ENCODE data around the gene EZH1.

EZH1 gene

GRCh38 chr17:42720996-42721583 lies 23.8 kb downstream of the EZH1 start:
- no peak for DNase-seq (ENCODE audit: low read depth in 3 of 3, low spot score in 1 of 3)

GRCh38 chr17:42709561-42709960 lies 35.3 kb downstream of the EZH1 start:
- no peak for DNase-seq (ENCODE audit: low read depth in 3 of 3, low spot score in 1 of 3)

GRCh38 chr17:42708588-42708987 lies 36.3 kb downstream of the EZH1 start:
- DNase-seq (ENCODE audit: low read depth in 3 of 3, low spot score in 1 of 3), result no peak

- no peak for DNase-seq (ENCODE audit: low read depth in 3 of 3, low spot score in 1 of 3)
These were observed 38.1 kb downstream of the EZH1 start for GRCh38 chr17:42706732-42707131.

- no peak for DNase-seq (ENCODE audit: low read depth in 3 of 3, low spot score in 1 of 3)
These were observed 39.9 kb downstream of the EZH1 start for GRCh38 chr17:42704837-42705494.

GRCh38 chr17:42704490-42704836 lies 40.4 kb downstream of the EZH1 start:
- DNase-seq (ENCODE audit: low read depth in 3 of 3, low spot score in 1 of 3), result no peak

GRCh38 chr17:42702446-42702845 lies 42.4 kb downstream of the EZH1 start:
- no peak for DNase-seq (ENCODE audit: low read depth in 3 of 3, low spot score in 1 of 3)

GRCh38 chr17:42700586-42701289 lies 44.1 kb downstream of the EZH1 start:
- no peak for DNase-seq (ENCODE audit: low read depth in 3 of 3, low spot score in 1 of 3)

- no peak for DNase-seq (ENCODE audit: low read depth in 3 of 3, low spot score in 1 of 3)
These were observed 45.5 kb downstream of the EZH1 start for GRCh38 chr17:42699415-42699740.

- DNase-seq (ENCODE audit: low read depth in 3 of 3, low spot score in 1 of 3), result no peak
These were observed 46.0 kb downstream of the EZH1 start for GRCh38 chr17:42698736-42699414.

- no peak for DNase-seq (ENCODE audit: low read depth in 3 of 3, low spot score in 1 of 3)
These were observed 47.6 kb downstream of the EZH1 start for GRCh38 chr17:42697108-42697811.

- no peak for DNase-seq (ENCODE audit: low read depth in 3 of 3, low spot score in 1 of 3)
These were observed 49.3 kb downstream of the EZH1 start for GRCh38 chr17:42695500-42695899.

- no peak for DNase-seq (ENCODE audit: low read depth in 3 of 3, low spot score in 1 of 3)
These were observed 50.3 kb downstream of the EZH1 start for GRCh38 chr17:42694524-42694923.

- DNase-seq (ENCODE audit: low read depth in 3 of 3, low spot score in 1 of 3), result no peak
These were observed 52.4 kb downstream of the EZH1 start for GRCh38 chr17:42692489-42692888.

- no peak for DNase-seq (ENCODE audit: low read depth in 3 of 3, low spot score in 1 of 3)
These were observed 53.8 kb downstream of the EZH1 start for GRCh38 chr17:42691021-42691545.

- DNase-seq (ENCODE audit: low read depth in 3 of 3, low spot score in 1 of 3), result no peak
These were observed 54.2 kb downstream of the EZH1 start for GRCh38 chr17:42690596-42690995.

- no peak for DNase-seq (ENCODE audit: low read depth in 3 of 3, low spot score in 1 of 3)
These were observed 57.0 kb downstream of the EZH1 start for GRCh38 chr17:42687707-42688320.

GRCh38 chr17:42686520-42687128 lies 58.2 kb downstream of the EZH1 start:
- DNase-seq (ENCODE audit: low read depth in 3 of 3, low spot score in 1 of 3), result no peak

- no peak for DNase-seq (ENCODE audit: low read depth in 3 of 3, low spot score in 1 of 3)
These were observed 59.0 kb downstream of the EZH1 start for GRCh38 chr17:42685831-42686230.

GRCh38 chr17:42684929-42685556 lies 59.8 kb downstream of the EZH1 start:
- DNase-seq (ENCODE audit: low read depth in 3 of 3, low spot score in 1 of 3), result no peak
